Activated T-cell treated with anti-CD3 and anti-CD28 coated beads, Interleukin-2, amount 50 U/mL, for 1 hour (primary cell): Measurements from ENCODE around the gene CD200R1.
"Not testable (repeated sequence)": the region's sequence is repeated elsewhere in the genome, so short reads cannot be mapped to it uniquely, and the experiment has no call there.

Experiments
- DNase-seq: peaks from one replicate; pipeline ENCODE4 v3.0.0-alpha.2; 2020

CD200R1 gene

DNA sequence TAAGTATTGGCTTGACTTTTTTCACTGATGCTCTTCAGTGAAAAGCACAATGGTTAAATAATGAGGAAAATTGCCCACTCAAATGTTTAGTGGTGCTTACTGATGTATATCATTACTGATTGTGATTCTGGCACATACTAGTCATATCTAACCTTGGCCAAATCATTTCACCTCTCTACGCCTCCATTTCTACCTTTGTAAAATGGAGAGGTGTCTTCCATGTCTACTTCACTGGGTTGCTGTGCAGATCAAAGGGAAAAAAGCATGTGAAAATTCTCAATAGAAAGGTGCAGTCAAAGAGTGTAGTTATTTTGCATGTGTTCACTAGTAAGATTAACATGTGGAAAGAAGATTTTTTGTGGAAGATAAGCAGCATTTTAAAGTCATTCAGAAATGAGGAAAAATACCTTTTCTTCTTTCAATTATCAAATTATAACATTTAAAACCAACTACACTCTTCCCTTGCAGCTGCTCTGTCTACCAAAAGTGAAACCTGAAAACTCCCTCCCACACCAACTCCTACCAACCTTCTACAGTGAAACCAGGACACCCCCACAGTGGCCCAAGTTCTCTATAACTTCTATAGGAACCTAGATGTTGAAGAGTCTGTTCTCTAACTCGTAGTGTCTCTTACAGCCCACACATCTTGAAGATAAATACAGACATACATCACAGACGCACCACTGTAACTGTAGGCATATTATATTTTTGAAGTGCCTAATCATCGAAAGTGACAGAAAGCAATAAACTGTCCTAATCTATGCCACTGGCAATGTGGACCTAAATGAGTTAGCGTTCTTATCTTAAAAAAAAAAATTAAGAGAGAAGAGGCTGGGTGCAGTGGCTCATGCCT is 1.4 kb downstream of the CD200R1 start:
- no peak for DNase-seq

DNA sequence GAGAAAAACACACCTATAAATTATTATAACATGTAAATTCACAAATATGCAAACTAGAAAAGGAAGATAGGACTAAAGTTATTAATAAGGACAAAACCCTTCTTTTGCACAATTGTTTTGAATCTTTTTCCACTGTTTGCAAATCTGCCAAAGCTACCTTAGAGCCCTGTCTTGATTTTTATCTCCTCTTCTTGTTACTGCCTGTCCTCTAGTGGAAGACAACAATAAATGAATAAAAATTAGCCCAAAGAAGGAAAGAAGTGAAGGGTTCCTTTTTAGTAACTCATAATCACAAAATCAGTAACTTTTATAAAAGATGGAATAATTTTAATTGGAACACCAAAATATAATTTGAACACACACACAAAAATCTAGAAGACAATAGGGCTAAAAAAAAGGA is 2.7 kb downstream of the CD200R1 start:
- no peak for DNase-seq

DNA sequence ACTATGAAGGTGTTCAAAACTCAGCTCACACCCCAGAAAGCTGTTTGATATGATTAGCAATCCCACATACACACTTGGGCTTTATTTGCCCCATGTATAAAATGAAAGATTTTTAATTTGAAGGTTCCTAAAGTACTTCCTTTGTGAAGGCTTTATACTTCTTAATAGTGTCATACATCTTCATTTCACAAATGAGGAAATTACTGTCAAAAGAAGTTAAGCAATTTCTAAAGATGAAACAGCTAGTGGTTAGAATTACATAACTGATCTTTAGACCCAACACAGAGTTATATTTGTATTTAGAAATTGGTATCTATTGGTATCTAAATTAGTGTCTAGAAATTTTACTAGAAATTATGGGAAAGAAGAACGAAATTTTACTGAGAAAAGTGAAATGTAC is 7.1 kb downstream of the CD200R1 start:
- DNase-seq, result no peak

DNA sequence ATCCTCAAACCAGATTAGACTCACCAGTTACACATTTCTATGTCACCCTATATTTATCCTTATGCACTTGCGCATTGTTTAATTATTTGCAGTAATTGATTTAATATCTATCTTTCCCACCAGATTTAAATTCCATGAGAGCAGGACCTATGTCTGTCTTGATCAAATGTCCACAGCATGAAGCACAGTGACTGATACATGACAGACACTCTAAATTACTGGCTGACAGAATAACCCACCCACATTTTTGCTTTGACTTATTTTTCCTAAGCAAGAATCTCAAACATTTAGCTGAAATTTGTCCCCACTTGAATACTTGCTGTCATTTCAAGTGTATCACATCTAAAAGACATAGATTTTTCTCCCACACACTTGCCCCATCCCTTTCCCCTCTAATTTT is 7.5 kb downstream of the CD200R1 start:
- DNase-seq, result no peak

DNA sequence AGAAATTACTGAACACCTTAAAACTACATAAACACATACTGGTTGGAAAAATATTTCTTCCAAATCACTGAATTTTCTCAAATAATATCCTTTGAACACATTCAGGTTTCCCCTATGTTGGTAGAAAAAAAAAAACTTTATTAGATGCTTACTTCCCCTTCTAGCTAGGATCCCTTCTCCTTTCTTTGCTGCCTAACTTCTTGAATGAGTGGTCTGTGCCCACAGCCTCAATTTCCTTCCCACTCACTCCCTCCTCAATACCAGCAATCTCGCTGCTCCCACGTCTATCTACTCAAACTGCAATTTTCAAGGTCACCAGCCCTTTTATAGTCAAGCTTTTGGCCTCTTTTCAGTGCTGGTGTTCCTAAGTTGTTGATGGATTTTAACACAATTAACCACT is 8.3 kb downstream of the CD200R1 start:
- no peak for DNase-seq

DNA sequence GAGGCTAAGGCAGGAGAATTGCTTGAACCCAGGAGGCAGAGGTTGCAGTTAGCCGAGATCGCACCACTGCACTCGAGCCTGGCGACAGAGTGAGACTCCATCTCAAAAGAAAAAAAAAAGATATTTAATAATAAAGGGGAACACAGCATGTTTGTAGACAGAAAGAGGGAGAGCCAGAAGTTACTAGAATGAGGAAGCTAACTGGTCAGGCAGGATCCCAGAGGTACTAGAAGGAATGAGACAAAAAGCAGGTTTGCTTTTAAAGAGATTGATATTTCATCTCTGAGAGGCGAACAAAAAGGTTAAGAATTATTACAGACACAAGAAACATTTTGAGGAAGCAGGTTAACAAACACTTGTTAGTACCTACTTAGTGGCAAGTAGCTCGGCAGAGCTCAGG is 9.2 kb downstream of the CD200R1 start:
- no peak for DNase-seq

DNA sequence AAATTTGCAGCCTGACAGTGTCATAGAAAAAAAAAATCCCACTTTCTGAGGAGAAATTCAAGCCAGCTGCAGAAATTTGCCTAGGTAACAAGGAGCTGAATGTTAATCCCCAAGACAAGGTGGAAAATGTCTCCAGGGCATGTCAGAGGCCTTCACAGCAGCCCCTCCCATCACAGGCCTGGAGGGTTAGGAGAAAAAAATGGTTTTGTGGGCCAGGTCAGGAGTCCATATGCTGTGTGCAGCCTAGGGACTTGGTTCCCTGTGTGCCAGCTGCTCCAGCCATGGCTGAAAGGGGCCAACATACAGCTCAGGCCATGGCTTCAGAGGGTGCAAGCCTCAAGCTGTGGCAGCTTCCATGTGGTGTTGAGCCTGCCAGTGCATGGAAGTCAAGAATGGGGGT is 11.2 kb downstream of the CD200R1 start:
- no peak for DNase-seq

DNA sequence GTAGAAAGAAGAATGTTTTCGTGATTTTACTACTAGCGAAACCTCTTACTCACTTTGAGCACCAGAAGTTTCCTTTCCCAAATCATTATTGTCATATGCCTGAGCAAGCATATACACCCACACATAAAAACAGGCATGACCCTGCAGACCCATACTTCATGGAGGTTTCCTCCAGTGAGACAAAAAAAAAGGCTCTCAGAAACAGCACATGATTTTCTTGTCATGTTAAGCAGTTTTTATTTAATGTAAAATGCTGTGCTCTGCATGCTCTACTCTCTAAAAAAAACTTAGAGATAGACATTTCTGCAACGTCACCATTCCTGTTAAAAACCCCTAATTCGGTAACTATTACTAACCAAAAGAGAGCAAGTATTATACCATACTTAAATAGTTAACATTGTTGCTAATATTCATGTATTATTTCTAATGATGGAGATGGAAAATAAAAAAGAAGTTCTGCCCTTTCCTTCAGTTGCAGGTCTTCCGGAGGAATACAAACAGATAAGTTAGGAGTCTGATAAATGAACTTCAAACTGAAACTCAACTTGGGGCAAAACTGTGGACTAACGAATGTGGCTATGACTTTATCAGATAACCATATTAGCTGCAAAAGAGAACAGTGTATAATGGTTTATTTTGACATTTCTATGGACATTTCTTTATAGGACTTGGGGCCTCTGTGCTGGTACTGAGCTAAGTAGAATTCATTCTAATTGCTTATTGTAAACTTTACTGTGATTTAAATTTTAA is 15.9 kb downstream of the CD200R1 start:
- no peak for DNase-seq

DNA sequence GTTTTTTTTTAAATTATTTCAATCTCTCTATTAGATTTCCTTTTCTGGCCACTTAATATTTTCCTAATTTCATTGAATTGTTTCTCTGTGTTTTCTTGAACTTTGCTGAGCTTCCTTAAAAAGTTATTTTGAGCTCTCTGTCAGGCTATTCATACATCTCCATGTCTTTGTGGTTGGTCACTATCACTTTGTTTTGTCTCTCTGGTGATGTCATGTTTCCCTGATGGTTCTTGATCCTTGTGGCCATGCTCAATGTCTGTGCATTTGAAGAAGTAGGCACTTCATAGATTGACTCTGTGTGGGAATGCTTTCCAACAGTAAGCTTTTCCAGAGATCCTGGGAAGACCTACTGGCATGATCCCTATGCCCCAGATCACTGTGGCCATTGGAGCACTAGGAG is 18.6 kb downstream of the CD200R1 start:
- no peak for DNase-seq

DNA sequence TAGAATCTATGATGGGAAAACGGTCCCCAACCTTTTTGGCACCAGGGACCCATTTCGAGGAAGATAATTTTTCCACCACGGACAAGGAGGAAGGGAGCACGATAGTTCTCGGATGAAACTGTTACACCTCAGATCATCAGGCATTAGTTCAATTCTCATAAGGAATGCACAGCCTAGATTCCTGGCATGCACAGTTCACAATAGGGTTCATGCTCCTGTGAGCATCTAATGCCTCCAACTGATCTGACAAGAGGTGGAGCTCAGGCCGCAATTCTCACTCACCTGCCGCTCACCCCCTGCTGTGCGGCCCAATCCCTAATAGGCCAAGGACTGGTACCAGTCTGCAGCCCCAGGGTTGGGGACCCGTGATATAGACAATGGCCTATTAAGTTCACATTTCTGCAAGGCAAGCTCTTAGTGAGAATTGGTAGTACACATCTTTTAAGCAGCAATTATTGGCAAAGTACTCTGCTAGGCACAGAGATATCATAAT is 26.5 kb downstream of the CD200R1 start:
- DNase-seq, result no peak

DNA sequence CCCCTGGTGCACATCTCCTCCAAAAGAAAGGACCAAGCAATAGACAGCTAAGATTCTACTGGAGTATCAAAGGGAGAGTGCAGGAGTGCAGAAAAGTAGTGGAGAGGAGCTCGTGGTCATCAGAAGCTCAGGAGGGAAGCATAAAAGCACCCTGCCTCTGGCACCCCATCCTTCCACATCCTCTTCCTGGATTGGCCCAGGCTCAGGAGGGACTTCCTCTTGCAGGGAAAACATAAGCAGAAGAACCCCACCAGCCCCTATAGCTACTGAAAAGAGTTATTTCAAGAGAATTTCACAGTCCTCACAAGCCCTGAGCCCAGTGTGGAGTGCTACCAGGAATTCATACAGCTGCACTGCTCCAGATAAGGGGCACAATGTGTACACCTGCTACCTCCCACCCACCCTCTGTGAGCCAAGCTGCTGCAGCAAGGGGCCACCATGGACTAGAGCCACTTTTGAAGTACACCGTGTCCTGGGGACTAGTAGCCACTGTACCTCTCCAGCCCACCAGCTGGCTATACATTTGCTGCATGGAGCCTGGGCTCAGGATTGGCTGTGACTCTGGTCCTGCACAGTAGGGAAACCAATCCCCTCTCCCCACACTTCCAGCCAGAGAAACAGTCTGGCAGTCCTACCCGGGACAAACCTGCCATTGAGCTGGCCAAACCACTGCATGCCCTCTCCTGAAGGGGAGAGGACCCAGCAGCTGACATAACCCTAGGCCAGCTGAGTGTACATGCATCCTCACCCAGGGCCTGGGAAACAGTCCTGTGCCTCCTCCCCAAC is 43.0 kb downstream of the CD200R1 start:
- no peak for DNase-seq

DNA sequence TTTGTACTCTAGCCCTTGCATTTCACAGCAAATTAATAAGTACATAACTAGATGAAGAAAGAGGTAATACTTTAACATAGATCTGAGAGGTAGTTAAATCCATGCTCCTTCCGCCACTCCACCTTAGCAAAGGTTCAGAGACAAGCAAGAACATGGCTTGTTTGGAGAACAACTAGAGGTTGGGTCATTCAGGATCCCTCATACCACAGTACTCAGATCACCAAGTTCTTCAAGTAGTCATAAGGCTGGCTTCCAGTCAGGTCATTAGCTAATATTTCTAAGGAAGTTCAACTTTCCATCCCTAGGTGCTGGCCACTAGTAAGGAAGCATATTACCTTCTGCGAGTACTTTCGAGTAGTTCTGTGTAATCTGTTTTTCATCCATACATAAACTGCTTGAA is 44.1 kb downstream of the CD200R1 start:
- DNase-seq, result no peak

DNA sequence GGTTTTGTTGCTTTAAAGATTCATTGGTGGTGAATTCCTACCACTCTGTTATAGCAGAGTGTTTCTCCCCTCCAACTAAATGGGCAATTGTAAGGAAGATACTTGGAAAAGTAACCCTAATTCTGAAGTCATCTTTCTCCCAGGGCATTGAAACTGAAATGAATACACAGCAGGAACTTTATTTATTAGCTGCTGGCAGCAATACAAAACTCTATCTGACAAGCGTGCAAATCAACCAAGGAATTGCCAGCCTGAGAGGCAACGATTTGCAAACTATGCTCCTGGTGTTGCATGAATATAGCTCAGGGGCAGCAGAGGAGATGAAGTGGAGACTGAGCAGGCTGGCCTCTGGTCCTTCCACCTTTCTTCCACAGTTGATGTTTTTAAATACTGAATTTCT is 48.9 kb downstream of the CD200R1 start:
- no peak for DNase-seq

DNA sequence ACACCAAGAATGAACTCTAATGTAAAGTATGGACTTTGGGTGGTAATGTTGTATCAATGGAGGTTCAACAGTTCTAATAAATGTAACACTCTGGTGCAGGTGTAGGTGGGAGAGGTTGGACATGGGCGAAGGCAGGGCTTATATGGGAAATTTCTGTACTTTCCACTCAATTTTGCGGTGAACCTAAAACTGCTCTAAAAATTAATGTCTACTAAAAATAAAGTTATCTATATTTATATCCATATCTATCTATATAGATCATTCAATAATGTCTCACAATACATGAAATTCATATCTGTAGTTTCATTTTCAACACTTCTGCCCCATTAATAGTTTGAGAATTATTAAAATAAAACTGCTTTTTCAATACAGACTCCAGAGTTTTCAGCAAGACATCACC is 49.3 kb downstream of the CD200R1 start:
- no peak for DNase-seq

DNA sequence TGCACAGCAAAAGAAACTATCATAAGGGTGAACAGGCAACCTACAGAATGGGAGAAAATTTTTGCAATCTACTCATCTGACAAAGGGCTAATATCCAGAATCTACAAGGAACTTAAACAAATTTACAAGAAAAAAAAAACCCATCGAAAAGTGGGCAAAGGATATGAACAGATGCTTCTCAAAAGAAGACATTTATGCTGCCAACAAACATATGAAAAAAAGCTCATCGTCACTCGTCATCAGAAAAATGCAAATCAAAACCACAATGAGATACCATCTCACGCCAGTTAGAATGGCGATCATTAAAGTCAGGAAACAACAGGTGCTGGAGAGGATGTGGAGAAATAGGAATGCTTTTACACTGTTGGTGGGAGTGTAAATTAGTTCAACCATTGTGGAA is 55.4 kb downstream of the CD200R1 start:
- not testable (repeated sequence) for DNase-seq

DNA sequence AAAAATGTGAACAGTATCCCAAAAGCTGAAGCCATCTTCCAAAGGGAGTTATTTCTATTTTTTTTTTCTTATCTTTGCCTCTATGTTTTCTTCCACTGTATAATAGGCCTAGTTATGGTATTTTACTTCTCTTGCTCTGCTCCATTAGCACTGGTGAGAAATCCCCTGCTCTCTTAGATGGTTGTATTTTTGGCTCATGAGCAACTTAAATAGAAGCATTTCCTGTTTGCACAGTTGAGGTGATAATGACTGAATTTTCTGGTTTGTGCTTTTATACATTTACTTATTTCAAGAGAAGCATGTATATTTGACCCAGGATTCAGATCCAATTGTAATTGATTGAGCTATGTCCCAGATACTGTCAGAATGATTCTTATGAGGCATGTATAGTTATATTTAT is 66.7 kb downstream of the CD200R1 start:
- DNase-seq, result no peak

DNA sequence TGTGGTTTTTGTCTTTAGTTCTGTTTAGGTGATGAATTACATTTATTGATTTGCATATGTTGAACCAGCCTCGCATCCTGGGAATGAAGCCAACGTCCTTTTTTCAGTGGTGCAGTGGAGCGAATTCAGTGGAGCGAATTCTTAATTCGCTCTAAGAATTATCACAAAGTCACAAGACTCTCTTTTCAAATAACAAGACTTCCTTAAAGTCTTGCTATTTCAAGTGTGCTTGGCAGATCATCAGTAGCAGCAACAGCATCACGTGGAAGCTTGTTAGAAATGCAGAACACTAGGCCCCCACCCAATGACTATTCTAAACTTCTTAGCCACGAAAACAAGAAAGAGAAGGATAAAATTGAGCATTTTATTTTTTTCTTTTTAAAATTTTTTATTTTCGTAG is 70.1 kb downstream of the CD200R1 start:
- DNase-seq, result no peak

DNA sequence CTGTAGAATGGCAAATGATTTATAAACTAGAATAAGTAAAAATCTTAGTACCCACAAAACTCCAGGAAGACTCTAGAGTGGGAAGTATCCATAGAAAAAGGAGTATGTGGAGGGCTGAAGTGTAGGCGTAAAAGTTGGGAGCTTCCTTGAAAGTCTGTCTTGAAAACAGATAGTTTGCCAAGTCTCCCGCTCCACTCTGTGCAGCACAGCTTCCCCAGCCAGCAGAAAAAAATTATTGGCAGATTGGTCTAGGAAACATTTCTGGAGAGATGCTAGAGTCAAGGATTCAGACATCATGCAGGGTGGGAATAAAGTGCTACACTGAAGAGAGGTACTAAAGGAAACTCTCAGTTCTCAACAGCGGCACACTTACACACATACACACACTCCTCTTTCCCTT is 74.8 kb downstream of the CD200R1 start:
- no peak for DNase-seq

DNA sequence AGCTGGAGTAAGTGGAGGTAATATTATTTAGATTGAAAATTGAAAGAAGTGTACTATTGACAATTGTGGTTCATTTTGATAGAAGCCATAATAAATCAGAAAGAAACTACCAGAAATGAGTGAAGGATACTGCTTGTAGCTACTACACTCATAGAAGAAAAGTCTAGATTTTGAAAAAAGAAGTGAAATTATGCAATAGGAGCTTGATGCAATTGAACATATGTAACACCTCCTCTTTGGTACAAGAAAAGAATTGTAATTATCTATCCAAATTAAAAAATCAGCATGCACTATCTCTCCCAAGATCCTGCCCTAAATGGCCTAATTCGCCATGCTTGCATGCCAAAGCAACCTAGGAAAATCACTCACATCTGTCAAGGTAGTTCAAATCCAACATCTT is 77.1 kb downstream of the CD200R1 start:
- DNase-seq, result no peak

DNA sequence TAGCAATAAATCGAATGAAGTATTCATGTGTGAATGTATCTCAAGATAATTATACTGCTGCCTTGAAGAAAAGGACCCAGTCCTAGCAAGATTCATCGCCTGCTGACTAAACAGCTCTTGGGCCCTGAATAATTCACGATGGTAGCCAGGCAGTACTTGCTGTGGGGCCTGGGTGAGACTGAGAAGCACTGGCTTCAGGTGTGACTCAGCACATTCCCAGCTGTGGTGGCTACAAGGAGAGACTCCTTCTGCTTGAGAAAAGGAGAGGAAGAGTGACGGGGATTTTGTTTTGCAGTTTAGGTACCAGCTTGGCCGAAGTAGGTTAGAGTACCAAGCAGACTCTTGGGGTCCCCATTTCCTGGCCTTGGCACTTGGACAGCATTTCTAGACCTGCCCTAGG is 80.6 kb downstream of the CD200R1 start:
- no peak for DNase-seq

DNA sequence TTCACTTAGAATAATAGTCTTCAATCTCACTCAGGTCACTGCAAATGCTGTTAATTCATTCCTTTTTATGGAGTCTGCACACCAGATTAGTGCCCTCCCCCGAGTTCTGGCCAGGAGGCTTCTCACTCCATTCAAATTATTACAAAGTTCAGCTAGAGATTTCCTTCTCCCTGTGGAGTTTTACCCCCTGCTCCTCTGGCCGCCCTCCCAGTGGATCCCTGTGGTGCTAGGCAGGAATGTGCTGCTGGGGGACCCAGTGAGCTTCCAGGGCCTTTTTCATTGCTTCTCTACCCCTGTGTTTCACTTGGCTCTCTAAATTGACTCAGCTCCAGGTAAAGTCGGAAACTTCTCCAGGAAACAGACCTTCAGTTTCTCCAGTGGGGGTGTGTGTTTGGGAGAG is 85.5 kb downstream of the CD200R1 start:
- no peak for DNase-seq

DNA sequence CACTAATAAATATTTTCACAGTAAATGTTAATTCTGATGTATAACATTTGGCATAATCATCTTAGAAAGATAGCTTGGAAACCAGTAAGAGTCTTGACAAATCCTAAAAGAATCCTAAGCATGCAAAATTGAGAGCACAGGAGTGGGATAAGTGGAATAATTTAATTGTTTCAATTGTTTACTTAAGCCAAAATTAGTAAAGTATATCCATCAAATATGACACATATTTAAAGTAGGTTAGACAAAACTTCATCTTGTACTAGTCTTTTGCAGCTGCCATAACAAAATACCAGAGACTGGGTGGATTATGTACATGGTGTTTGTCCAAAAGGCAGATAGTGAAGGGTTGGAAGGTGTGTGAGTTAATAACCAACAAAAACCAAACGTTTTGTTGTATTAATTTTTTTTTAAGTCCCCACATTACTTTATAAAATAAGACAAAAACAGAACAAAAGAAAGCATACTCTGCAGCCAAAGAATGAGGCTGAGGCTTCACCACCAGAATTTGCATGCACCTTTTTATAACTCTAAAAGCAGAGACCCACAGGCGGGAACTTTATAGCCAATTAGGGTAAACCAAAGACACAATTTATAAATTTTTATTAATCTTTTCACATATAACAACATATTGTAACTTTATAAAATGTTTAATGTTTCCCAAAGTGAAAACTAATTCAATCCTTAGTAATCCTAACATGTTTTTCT is 86.4 kb downstream of the CD200R1 start:
- no peak for DNase-seq
